GM12878 (cell line): Measurements from ENCODE around the gene FBRSL1. TPM values are rescaled to one million over a fixed set of nuclear protein-coding genes. Genes with fewer than 3 reads are reported as not detected.

Source experiments
- CREB1 ChIP-seq: IDR thresholded peaks from 2 replicates; pipeline ENCODE4 v1.6.1; 2012; ENCODE audit warnings: low read depth, mild to moderate bottlenecking, inconsistent platforms
- DPF2 ChIP-seq: fragments of 450-650 bp; IDR thresholded peaks from 2 replicates; pipeline ENCODE4 v1.6.1; 2017; ENCODE audit warnings: mild to moderate bottlenecking
- FOS ChIP-seq: IDR thresholded peaks from 3 replicates; pipeline ENCODE4 v1.6.1; 2011; ENCODE audit warnings: borderline replicate concordance; ENCODE audit not compliant: insufficient read length; ENCODE audit errors: extremely low read depth
- HDGF ChIP-seq: fragments of 450-650 bp; IDR thresholded peaks from 2 replicates; pipeline ENCODE4 v1.6.1; 2016; ENCODE audit warnings: antibody characterized with exemption
- KAT2A ChIP-seq: conservative IDR thresholded peaks from 2 replicates; pipeline ENCODE4 v1.6.1; 2011; ENCODE audit warnings: low read depth, low read length; ENCODE audit not compliant: control insufficient read depth
- MTA2 ChIP-seq: fragments of 450-650 bp; IDR thresholded peaks from 2 replicates; pipeline ENCODE4 v1.6.1; 2016; ENCODE audit warnings: low read depth, mild to moderate bottlenecking, moderate library complexity
- MTA3 ChIP-seq: IDR thresholded peaks from 2 replicates; pipeline ENCODE4 v1.6.1; 2012; ENCODE audit warnings: low read length, inconsistent platforms, borderline replicate concordance
- NKRF ChIP-seq: fragments of 450-650 bp; conservative IDR thresholded peaks from 2 replicates; pipeline ENCODE4 v1.6.1; 2017; ENCODE audit warnings: mild to moderate bottlenecking, moderate library complexity
- POLR2AphosphoS2 ChIP-seq: IDR thresholded peaks from 2 replicates; pipeline ENCODE4 v1.6.1; 2011; ENCODE audit warnings: low read depth, mild to moderate bottlenecking, low read length, improper control_type of control experiment, moderate library complexity
- POLR2AphosphoS5 ChIP-seq: IDR thresholded peaks from 2 replicates; pipeline ENCODE4 v1.6.1; 2011; ENCODE audit warnings: mild to moderate bottlenecking, low read length, inconsistent platforms
- SUPT20H ChIP-seq: IDR thresholded peaks from 2 replicates; pipeline ENCODE4 v1.6.1; 2011; ENCODE audit warnings: low read depth, mild to moderate bottlenecking, low read length, moderate library complexity, borderline replicate concordance; ENCODE audit not compliant: control insufficient read depth
- USF1 ChIP-seq: IDR thresholded peaks from 2 replicates; pipeline ENCODE4 v1.6.1; 2011; ENCODE audit warnings: borderline replicate concordance, low read depth, mild to moderate bottlenecking, moderate library complexity, mixed read lengths, low read length; ENCODE audit not compliant: insufficient read depth; ENCODE audit errors: extremely low read length
- polyA plus RNA-seq, 11 experiments: library from polyadenylated mRNA; depleted of rRNA in 4 of 11; unstranded in 6 of 11; stranded (reverse) in 5 of 11; fragments of >200 nt; fragmentation: Nextera tagmentation in 4 of 11; fragmentation: Illumina TruSeq in 1 of 11; extraction: Ambion mirVana in 4 of 11; extraction: Trizol in 1 of 11; gene quantifications; 1 replicate in 1 of 11; 2 replicates in 10 of 11; pipeline versions ENCODE4 v1.2.1 to v1.2.3, GENCODE V29; 2011 to 2016; ENCODE audit warnings: inconsistent platforms in 2 of 11, missing spikeins in 2 of 11, low read depth in 1 of 11
- total RNA-seq, 4 experiments: library from RNA; depleted of rRNA in 3 of 4; stranded (reverse); fragments of >200 nt in 3 of 4; fragmentation: Illumina TruSeq in 1 of 4; extraction: Trizol in 1 of 4; gene quantifications; 2 replicates each; pipeline versions ENCODE4 v1.2.1 to v1.2.3, GENCODE V29; 2013 to 2021

The FBRSL1 gene
- total and polyA plus RNA-seq, 10 of the 15 experiments (the other 5 are each of a cell fraction or from before 2014, with no cell fraction given) = 0.19 to 55.1 (median 4.1) TPM

DNA sequence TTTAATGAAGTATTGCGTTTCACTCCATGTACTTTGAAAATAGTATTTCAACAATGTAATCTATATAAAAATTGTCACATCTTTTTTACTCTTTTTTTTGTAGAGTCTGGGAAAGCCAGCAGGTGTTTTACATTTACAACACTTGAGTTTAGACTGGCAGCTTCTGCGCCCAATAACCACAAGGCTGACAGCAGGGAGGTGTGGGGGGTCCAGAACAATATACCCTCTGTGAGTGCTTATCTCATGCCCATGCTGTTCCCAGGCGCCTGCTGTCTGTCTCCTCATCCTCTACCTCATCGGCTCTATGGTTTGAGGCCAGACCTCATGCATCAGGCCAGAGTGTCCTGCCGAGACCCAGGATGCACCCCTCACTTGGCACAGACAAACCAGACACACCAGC lies 24.9 kb downstream of the FBRSL1 start (continued):
- TF ChIP-seq NKRF (no peak), HDGF (no peak), POLR2AphosphoS2 (no peak), CREB1 (no peak), KAT2A (no peak), POLR2AphosphoS5 (no peak), SUPT20H (no peak), MTA2 (no peak), DPF2 (no peak), MTA3 (no peak), USF1 (no peak), FOS (no peak)
